ENCODE results near the gene CNOT8. TPM values are rescaled to one million over a fixed set of nuclear protein-coding genes. Genes with fewer than 3 reads are reported as not detected.

CNOT8 gene
- total and polyA plus RNA-seq, 10 donors: 46.3 to 93.5 (median 69.1) TPM

DNA sequence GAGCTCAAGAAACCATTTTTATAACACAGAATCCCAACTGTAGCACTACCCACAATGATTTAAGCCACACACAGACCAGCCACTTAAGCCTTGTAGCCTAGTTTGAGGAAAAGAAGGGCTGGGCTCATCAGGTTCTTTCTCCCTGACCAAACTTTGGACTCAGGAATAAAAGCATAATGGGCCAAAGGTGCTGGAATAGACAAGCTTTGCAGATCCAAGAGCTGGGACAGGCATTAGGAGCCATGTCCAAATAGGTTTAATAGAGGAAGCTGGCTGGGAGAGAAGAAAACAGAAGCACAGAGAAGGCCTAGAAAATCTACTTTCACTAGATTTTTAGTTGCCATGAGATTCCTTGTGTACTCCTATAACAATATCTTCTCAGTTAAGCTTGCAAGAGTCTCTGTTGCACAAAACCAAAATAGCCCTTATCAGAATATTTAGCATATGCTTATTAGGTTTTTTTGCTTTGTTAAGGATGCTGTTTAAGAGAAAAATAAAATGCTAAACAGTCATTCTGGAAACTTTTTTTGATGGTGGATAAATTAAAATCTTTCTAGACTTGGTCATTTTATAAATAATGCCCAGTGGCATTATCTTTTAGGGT, 38.2 kb downstream of the CNOT8 start:
- Histone ChIP-seq H3K27me3 (replicated peaks in 1 of 7) (no peaks in the 10 kb centered on the region), H3K9me3 (no peaks in the 10 kb centered on the region), H3K4me1 (no peaks in the 10 kb centered on the region), H3K36me3 (peaks cover 6 to 100% (median 88%) of the 10 kb centered on the region in 6 donors), H3K4me3 (no peak overlapping the region), H3K27ac (peak overlapping the region in 4 of 8 donors; percentile 10 to 61 (median 32))
- no peak for DNase-seq
- intact Hi-C loops (cut with DNase I; ENCODE audit: low total_unique reads): no loop called here
- no peak for TF ChIP-seq POLR2AphosphoS5 (IDR thresholded peaks at IDR 0.05)
- no peak for TF ChIP-seq POLR2A (IDR thresholded peaks at IDR 0.05)
- no peak for TF ChIP-seq CTCF (IDR thresholded peaks at IDR 0.05 in 8 of 11, conservative IDR thresholded peaks at IDR 0.05 in 3 of 11)

DNA sequence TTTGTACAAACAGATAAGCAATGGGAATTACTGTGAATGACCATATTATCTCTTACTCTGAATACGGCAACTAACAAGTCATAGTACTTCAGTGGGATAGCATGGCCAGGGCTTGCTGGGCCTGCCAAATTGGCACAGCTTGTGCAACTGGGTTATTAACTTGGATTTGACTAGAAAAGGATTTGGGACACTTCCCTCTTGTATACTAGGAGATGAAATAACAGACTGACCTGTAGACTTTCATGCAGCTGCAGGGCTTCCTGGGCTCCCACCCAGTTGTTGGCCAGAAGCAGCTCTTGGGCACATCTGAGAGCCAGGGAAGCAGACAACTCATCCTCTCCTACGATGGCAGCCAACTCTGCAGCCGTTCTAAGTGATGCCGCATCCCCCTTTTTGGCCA, 39.8 kb downstream of the CNOT8 start:
- Histone ChIP-seq H3K27me3 (replicated peaks in 1 of 7) (no peaks in the 10 kb centered on the region), H3K36me3 (peaks cover 9 to 100% (median 88%) of the 10 kb centered on the region in 6 donors), H3K27ac (no peak overlapping the region), H3K4me1 (no peaks in the 10 kb centered on the region), H3K9me3 (no peaks in the 10 kb centered on the region), H3K4me3 (no peak overlapping the region)
- no peak for DNase-seq
- no peak for TF ChIP-seq POLR2AphosphoS5 (IDR thresholded peaks at IDR 0.05)
- TF ChIP-seq CTCF (IDR thresholded peaks at IDR 0.05 in 8 of 11, conservative IDR thresholded peaks at IDR 0.05 in 3 of 11): no peak
- no peak for TF ChIP-seq POLR2A (IDR thresholded peaks at IDR 0.05)
- intact Hi-C loops (cut with DNase I; ENCODE audit: low total_unique reads): no loop called here
- 96 to 100% (median 98%) methylated on average over 4 of the region's 4 CpGs for whole genome bisulfite sequencing, 5 donors

- Histone ChIP-seq H3K27ac (no peak overlapping the region), H3K4me3 (no peak overlapping the region), H3K27me3 (replicated peaks in 1 of 7) (no peaks in the 10 kb centered on the region), H3K9me3 (no peaks in the 10 kb centered on the region), H3K4me1 (no peaks in the 10 kb centered on the region), H3K36me3 (peaks cover 9 to 100% (median 84%) of the 10 kb centered on the region in 6 donors)
- WGBS, 5 donors: 91 to 95% (median 94%) methylated on average over 9 of the region's 9 CpGs
- no peak for TF ChIP-seq POLR2AphosphoS5 (IDR thresholded peaks at IDR 0.05)
- no peak for TF ChIP-seq CTCF (IDR thresholded peaks at IDR 0.05 in 8 of 11, conservative IDR thresholded peaks at IDR 0.05 in 3 of 11)
- no peak for TF ChIP-seq POLR2A (IDR thresholded peaks at IDR 0.05)
- no peak for DNase-seq
- intact Hi-C loops (cut with DNase I; ENCODE audit: low total_unique reads): no loop called here
These were observed 40.9 kb downstream of the CNOT8 start for GRCh38 chr5:154899151-154899816.

GRCh38 chr5:154900066-154900465, 41.6 kb downstream of the CNOT8 start:
- no peak for TF ChIP-seq POLR2A (IDR thresholded peaks at IDR 0.05)
- no peak for TF ChIP-seq CTCF (IDR thresholded peaks at IDR 0.05 in 8 of 11, conservative IDR thresholded peaks at IDR 0.05 in 3 of 11)
- no peak for TF ChIP-seq POLR2AphosphoS5 (IDR thresholded peaks at IDR 0.05)
- Histone ChIP-seq H3K9me3 (no peaks in the 10 kb centered on the region), H3K27me3 (replicated peaks in 1 of 7) (no peaks in the 10 kb centered on the region), H3K36me3 (peaks cover 9 to 100% (median 88%) of the 10 kb centered on the region in 6 donors), H3K4me3 (no peak overlapping the region), H3K27ac (no peak overlapping the region), H3K4me1 (no peaks in the 10 kb centered on the region)
- 93 to 98% (median 96%) methylated on average over 1 of the region's 1 CpG for WGBS, 5 donors
- intact Hi-C loops (cut with DNase I; ENCODE audit: low total_unique reads): no loop called here
- DNase-seq: no peak
